ENCODE results near the gene OR10P1. TPM values are rescaled to one million over a fixed set of nuclear protein-coding genes. Genes with fewer than 3 reads are reported as not detected.

OR10P1 gene
- total RNA-seq, 3 donors from 2014 or later, result not detected

GRCh38 chr12:55619354-55620138 is 17.1 kb upstream of the OR10P1 start:
- peak; percentile 60 for TF ChIP-seq CTCF (IDR thresholded peaks at IDR 0.05)
- H3K4me1 ChIP-seq (ENCODE audit: low read depth), result no peaks in the 10 kb centered on the region
- H3K4me3 ChIP-seq, result no peak overlapping the region
- peak in 1 of 3 donors; percentile 87 for DNase-seq
- H3K9me3 ChIP-seq, result peaks cover 7% of the 10 kb centered on the region
- intact Hi-C loops (cut with DNase I, micrococcal nuclease), result loop anchor here (5.0 kb wide), 2 partner anchors 427 to 432 kb away; no protein-coding TSS in a partner anchor
- peak; percentile 96 for ATAC-seq
- H3K36me3 ChIP-seq (ENCODE audit: low read depth), result no peaks in the 10 kb centered on the region

GRCh38 chr12:55624056-55624455 is 12.6 kb upstream of the OR10P1 start:
- intact Hi-C loops (cut with DNase I, micrococcal nuclease), result loop anchor here in 1 of 2 donors (5.0 kb wide), 1 partner anchor 437 kb away; no protein-coding TSS in a partner anchor
- no peaks in the 10 kb centered on the region for H3K4me1 ChIP-seq (ENCODE audit: low read depth)
- no peak for ATAC-seq

GRCh38 chr12:55626154-55626553 is 10.5 kb upstream of the OR10P1 start:
- Histone ChIP-seq H3K9me3 (no peaks in the 10 kb centered on the region), H3K4me1 (ENCODE audit: low read depth) (no peaks in the 10 kb centered on the region), H3K36me3 (ENCODE audit: low read depth) (no peaks in the 10 kb centered on the region), H3K4me3 (no peak overlapping the region)
- no peak for DNase-seq
- no peak for TF ChIP-seq CTCF (IDR thresholded peaks at IDR 0.05)
- intact Hi-C loops (cut with DNase I, micrococcal nuclease), result no loop called here
- ATAC-seq, result no peak

More at GRCh38 chr12:55624056-55624455, 12.6 kb upstream of the OR10P1 start:
- no peak for DNase-seq
- TF ChIP-seq CTCF (IDR thresholded peaks at IDR 0.05), result no peak
- no peaks in the 10 kb centered on the region for H3K36me3 ChIP-seq (ENCODE audit: low read depth)
- H3K9me3 ChIP-seq, result no peaks in the 10 kb centered on the region
- H3K4me3 ChIP-seq, result no peak overlapping the region

- intact Hi-C loops (cut with DNase I, micrococcal nuclease), result no loop called here
- TF ChIP-seq CTCF (IDR thresholded peaks at IDR 0.05), result no peak
- DNase-seq (no peak), ATAC-seq (no peak)
- H3K36me3 ChIP-seq (ENCODE audit: low read depth), result no peaks in the 10 kb centered on the region
- H3K9me3 ChIP-seq, result no peaks in the 10 kb centered on the region
- no peak overlapping the region for H3K4me3 ChIP-seq
- H3K4me1 ChIP-seq (ENCODE audit: low read depth), result no peaks in the 10 kb centered on the region
Observed at GRCh38 chr12:55629058-55629841, 7.4 kb upstream of the OR10P1 start.

GRCh38 chr12:55631056-55631455 is 5.6 kb upstream of the OR10P1 start:
- TF ChIP-seq CTCF (IDR thresholded peaks at IDR 0.05), result no peak
- intact Hi-C loops (cut with DNase I, micrococcal nuclease), result no loop called here
- Histone ChIP-seq H3K36me3 (ENCODE audit: low read depth) (no peaks in the 10 kb centered on the region), H3K4me1 (ENCODE audit: low read depth) (no peaks in the 10 kb centered on the region), H3K9me3 (no peaks in the 10 kb centered on the region), H3K4me3 (no peak overlapping the region)
- no peak for DNase-seq
- no peak for ATAC-seq
